Measurements from ENCODE around the gene EDA.
"Not testable (repeated sequence)": the region's sequence is repeated elsewhere in the genome, so short reads cannot be mapped to it uniquely, and the experiment has no call there.

Gene EDA

DNA sequence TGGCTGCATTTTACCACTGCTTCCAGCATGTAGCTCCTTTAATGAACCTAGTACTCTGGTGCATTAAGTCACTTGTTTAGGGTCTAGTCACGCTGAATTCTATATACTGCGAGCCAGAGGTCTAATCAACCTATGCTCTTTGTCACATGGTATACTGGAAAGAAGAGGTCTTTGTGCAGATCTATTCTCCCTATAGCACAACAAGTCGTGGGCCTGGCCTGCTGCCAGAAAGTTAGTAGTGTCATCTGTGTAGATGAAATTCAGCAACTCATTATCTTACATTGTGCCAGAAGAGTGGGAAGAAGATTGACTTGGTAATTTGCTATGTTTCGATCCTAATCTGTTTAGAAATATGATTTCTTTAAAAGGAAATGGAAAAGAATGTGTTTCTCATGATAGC is 353.0 kb downstream of the EDA start:
- ATAC-seq: no peak
- Mint-ChIP-seq H3K4me1 (no peaks in the 10 kb centered on the region), H3K9me3 (no peaks in the 10 kb centered on the region), H3K4me3 (no peak overlapping the region), H3K27ac (no peak overlapping the region), H3K36me3 (no peaks in the 10 kb centered on the region)
- DNase-seq (ENCODE audit: low spot score in 2 of 2): no peak

DNA sequence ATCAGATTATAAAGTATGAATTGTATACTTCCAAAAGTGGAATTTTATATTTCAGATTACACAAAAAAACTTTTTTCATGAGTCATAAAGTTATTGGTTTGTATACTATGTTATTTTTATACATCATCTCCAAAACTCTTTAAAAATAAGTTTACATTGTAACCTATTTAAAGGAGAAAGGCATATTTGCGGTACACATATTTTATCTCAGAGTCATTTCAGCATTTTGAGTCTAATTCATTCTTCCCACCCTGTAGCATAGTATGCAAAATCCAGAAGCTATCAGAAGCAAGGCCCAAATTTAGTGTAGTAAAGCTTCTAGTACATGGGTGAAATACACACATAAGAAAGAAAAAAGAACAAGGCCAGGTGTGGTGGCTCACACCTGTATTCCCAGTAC is 353.5 kb downstream of the EDA start:
- no peak for ATAC-seq

DNA sequence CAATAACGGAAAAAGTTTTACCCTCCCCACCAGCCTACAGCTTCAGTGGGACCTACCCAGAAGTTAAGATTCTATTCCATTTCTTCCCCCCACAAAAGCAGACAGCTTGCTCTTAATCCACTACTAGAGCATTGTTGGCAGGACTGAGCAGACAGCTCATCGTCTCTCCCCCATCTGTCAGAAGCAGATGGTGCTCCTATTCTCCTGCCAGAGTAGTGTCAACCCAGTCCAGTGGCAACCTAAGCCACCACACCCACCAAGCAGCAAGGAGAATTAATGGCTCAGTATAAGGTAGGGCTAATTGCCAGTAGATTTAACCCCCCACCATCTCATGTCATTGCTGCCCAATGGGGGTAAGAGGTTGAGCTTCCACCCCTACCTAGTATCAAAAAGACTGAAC is 371.8 kb downstream of the EDA start:
- ATAC-seq (no peak), DNase-seq (ENCODE audit: low spot score in 2 of 2) (no peak)
- Mint-ChIP-seq H3K4me3 (no peak overlapping the region), H3K36me3 (no peaks in the 10 kb centered on the region), H3K4me1 (no peaks in the 10 kb centered on the region), H3K9me3 (no peaks in the 10 kb centered on the region), H3K27ac (no peak overlapping the region)

More for the DNA sequence above, 353.5 kb downstream of the EDA start:
- DNase-seq (ENCODE audit: low spot score in 2 of 2): no peak
- no peak overlapping the region for H3K27ac Mint-ChIP-seq
- no peaks in the 10 kb centered on the region for H3K36me3 Mint-ChIP-seq
- no peaks in the 10 kb centered on the region for H3K9me3 Mint-ChIP-seq
- no peaks in the 10 kb centered on the region for H3K4me1 Mint-ChIP-seq
- H3K4me3 Mint-ChIP-seq: no peak overlapping the region

DNA sequence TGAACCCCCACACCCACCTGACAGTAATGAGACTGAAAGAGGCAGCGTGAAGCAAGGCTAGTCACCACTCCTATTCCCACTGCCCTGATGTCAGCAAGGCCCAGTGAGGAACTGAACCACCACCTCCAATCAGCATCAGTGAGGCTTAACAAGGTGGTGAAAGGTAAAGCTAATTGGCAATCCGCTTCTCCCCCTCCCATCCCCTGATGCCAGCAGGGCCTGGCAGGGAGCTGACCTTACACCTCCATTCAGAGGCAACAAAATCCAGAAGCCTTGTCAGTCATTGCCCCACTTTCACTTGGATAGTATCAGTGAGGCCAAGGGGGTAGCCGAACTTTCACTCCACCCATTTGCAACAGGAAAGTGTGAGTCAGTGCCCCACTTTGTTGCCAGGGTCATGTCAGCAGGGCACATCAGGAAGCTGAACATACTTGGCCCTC is 373.1 kb downstream of the EDA start:
- Mint-ChIP-seq H3K4me3 (no peak overlapping the region), H3K4me1 (no peaks in the 10 kb centered on the region), H3K36me3 (no peaks in the 10 kb centered on the region), H3K27ac (no peak overlapping the region), H3K9me3 (no peaks in the 10 kb centered on the region)
- DNase-seq (ENCODE audit: low spot score in 2 of 2): no peak
- ATAC-seq: peak; percentile 80

DNA sequence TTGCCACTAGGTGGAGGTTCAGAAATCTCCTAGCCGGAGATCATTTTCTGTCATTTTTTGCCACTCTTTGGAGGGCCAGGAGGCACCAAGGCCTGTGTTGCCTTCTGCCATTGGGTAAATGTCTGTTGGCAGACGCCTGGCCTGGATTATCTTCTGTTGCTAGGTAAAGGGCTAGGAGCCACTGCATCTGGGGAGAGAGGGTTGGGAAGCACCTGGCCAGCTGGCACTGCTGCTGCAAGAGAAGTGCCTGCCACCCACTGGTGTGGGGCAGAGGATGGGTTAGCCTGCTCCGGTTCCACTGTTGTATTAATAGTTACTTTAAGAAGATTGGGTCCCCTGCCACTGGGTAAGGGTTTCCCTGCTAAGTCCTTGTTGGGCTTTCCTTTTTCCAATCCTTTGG is 375.8 kb downstream of the EDA start:
- no peak for ATAC-seq
- Mint-ChIP-seq H3K36me3 (no peaks in the 10 kb centered on the region), H3K9me3 (no peaks in the 10 kb centered on the region), H3K27ac (no peak overlapping the region), H3K4me3 (no peak overlapping the region), H3K4me1 (no peaks in the 10 kb centered on the region)
- DNase-seq (ENCODE audit: low spot score in 2 of 2): no peak

DNA sequence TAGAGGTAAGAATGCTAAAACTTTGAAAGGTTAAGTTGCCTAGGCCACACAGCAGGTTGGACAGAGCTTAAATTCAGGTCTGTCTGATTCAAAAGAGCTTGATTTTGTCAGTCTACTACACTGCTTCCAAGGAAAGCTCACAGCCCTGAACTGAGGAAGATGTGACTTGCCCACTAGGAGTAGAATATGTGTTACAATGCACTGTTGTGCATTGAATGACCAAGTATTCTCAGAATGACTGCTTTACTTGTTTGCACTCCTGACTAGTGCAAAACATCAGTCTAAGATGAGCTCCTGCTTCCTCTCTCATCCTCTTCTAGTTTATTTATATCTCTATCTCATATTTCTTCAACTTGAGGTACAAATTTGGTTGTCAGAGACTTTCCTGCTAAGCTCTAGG is 377.6 kb downstream of the EDA start:
- H3K36me3 Mint-ChIP-seq: no peaks in the 10 kb centered on the region
- H3K9me3 Mint-ChIP-seq: no peaks in the 10 kb centered on the region
- no peaks in the 10 kb centered on the region for H3K4me1 Mint-ChIP-seq
- no peak overlapping the region for H3K27ac Mint-ChIP-seq
- ATAC-seq (peak; percentile 63), DNase-seq (ENCODE audit: low spot score in 2 of 2) (no peak)
- H3K4me3 Mint-ChIP-seq: no peak overlapping the region

DNA sequence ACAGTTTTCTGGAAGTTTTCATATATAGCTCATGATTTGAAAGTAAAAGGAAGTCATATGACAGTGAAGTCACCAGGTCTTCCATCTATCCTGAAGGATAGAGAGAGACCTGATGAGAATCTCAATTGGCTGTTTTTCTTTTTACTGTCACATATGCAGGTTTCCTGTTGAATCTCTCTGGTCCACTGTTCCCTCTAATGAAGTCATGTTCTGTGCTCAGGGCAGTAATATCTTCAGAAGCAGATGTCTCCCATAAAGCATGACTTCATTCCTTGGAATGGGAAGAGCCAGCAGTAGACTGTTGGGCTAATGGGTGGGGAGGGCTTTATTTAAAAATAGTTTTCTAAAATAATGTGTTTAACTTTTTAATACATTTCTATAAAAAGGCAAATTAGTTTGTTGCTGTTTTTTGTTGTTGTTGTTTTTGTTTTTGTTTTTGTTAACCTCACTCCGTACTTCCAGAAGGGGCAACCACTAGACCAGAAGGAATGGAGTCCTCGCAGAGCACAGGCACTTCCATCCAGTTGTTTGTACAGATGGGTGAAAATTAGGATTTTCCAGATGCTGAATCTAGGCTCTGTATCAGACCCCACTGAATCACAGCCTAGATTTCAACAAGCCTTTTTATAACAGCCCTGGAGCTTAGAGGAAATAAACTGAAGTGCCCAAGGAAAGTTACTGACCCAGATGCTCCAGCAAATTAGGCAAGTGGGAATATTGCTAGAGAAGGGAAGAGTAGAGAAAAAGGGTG is 379.6 kb downstream of the EDA start:
- H3K4me3 Mint-ChIP-seq: no peak overlapping the region
- no peaks in the 10 kb centered on the region for H3K36me3 Mint-ChIP-seq
- DNase-seq (ENCODE audit: low spot score in 2 of 2): no peak
- no peaks in the 10 kb centered on the region for H3K4me1 Mint-ChIP-seq
- peaks cover 4% of the 10 kb centered on the region for H3K9me3 Mint-ChIP-seq
- H3K27ac Mint-ChIP-seq: no peak overlapping the region
- ATAC-seq: no peak

DNA sequence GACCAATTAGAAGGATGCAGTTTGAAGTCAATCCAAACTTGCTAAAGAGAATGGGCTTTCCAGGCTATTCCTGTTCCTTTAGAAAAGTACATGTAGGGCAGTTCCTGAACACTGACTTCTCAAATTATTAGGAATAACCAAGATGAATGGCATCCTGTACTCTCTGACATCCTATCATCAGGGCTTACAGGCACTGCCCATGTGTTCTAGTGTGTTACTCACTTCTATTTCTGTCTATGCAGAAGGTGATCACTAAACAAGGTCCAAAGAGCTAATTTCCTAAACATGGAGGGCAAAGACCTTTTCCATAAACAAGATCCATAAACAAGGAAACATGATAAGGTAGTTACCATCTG is 380.2 kb downstream of the EDA start:
- DNase-seq (ENCODE audit: low spot score in 2 of 2) (no peak), ATAC-seq (no peak)
- Mint-ChIP-seq H3K36me3 (no peaks in the 10 kb centered on the region), H3K27ac (no peak overlapping the region), H3K4me3 (no peak overlapping the region), H3K9me3 (peaks cover 4% of the 10 kb centered on the region), H3K4me1 (no peaks in the 10 kb centered on the region)

DNA sequence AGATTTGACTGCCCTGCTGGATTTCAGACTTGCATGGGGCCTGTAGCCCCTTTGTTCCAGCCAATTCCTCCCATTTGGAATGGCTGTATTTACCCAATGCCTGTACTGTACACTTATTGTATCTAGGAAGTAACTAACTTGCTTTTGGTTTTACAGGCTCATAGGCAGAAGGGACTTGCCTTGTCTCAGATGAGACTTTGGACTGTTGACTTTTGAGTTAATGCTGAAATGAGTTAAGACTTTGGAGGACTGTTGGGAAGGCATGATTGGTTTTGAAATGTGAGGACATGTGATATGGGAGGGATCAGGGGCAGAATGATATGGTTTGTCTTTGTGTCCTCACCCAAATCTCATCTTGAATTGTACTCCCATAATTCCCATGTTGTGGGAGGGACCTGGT is 382.4 kb downstream of the EDA start:
- H3K36me3 Mint-ChIP-seq; H3K4me1 Mint-ChIP-seq; H3K4me3 Mint-ChIP-seq; DNase-seq (ENCODE audit: low spot score in 2 of 2); H3K27ac Mint-ChIP-seq; H3K9me3 Mint-ChIP-seq; ATAC-seq: not testable (repeated sequence)

DNA sequence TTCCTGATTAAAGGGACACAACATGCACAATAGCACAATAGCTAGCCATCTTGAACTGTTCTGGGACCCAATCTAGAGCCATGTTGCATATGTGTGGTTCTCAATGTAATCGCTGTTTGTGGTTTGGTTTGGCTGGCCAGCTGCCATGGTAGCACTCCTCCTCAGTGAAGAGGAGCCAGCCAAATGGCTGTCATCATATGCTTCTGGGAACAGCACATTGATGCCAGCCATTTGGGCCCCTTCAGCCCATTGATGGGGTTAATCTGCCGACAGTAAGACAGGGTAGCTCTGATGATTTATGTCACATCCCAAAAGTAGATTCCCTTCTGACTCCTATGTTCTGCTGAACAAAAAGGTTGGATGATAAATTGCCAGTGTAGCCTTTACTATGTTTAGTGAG is 385.4 kb downstream of the EDA start:
- H3K27ac Mint-ChIP-seq: no peak overlapping the region
- no peak for DNase-seq (ENCODE audit: low spot score in 2 of 2)
- no peaks in the 10 kb centered on the region for H3K36me3 Mint-ChIP-seq
- no peaks in the 10 kb centered on the region for H3K4me1 Mint-ChIP-seq
- H3K4me3 Mint-ChIP-seq: no peak overlapping the region
- H3K9me3 Mint-ChIP-seq: peaks cover 4% of the 10 kb centered on the region
- ATAC-seq: no peak

DNA sequence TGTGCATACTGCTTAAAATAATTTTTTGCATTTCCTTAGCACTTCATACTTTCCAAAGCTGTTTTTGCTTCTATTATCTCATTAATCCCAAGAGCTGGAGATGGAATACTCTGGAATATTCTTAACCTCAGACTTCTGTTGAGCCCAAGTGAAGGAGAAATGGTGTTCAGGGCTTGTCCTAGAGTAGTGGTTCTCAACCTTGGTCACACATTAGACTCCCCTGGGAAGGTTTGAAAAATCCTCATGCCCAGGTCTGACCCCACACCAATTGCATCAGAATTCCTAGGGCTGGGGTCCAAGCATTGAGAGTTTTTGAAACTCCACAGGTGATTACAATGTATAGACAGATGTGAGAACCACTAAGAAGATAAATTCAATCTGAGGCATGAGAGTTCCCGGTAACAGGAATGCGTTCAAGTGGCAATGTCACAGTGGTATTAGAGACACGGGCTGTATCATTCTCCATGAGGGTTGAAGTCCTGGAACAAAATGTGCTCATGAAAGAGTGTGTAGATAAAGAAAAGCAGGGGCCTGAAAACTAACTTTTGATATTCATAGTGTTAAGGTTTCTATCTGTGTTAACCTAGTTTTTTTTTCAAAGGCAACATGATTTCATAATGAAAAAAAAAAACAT is 385.9 kb downstream of the EDA start:
- Mint-ChIP-seq H3K4me3 (no peak overlapping the region), H3K4me1 (no peaks in the 10 kb centered on the region), H3K36me3 (no peaks in the 10 kb centered on the region), H3K27ac (no peak overlapping the region), H3K9me3 (peaks cover 4% of the 10 kb centered on the region)
- no peak for ATAC-seq
- DNase-seq (ENCODE audit: low spot score in 2 of 2): no peak

DNA sequence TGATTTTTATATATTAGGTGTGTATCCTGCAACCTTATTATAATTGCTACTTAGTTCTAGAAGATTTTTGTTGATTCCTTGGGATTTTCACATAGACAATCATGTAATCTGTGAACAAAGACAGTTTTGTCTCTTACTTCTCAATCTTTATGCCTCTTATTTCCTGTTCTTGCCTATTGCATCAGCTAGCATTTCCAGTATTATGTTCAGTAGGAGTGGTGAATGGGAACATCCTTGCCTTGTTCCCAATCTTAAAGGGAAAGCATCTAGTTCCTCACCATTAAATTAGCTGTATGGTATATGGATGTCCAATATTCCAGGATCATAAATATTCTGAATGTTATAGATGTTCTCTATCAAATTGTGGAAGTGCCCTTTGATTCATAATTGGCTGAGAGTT is 392.0 kb downstream of the EDA start:
- DNase-seq (ENCODE audit: low spot score in 2 of 2) (no peak), ATAC-seq (no peak)
- Mint-ChIP-seq H3K4me1 (no peaks in the 10 kb centered on the region), H3K36me3 (no peaks in the 10 kb centered on the region), H3K27ac (no peak overlapping the region), H3K9me3 (no peaks in the 10 kb centered on the region), H3K4me3 (no peak overlapping the region)

DNA sequence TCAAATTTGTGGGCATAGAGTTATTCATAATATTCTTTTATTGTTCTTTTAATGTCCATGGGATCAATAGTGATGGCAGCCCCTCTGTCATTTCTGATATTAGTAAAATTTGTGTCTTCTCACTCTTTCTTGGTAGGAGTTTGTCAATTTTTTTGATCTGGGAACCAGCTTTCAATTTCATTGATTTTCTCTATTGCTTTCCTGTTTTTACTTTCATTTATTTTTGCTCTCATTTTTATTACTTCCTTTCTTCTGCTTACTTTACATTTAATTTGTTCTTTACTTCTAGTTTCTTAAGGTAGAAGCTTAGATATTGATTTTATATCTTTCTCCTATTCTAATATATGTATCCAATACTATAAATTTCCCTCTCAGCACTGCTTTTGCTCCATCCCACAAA is 393.1 kb downstream of the EDA start:
- no peak for ATAC-seq
- Mint-ChIP-seq H3K36me3 (no peaks in the 10 kb centered on the region), H3K9me3 (no peaks in the 10 kb centered on the region), H3K4me3 (no peak overlapping the region), H3K4me1 (no peaks in the 10 kb centered on the region), H3K27ac (no peak overlapping the region)
- DNase-seq (ENCODE audit: low spot score in 2 of 2): no peak

DNA sequence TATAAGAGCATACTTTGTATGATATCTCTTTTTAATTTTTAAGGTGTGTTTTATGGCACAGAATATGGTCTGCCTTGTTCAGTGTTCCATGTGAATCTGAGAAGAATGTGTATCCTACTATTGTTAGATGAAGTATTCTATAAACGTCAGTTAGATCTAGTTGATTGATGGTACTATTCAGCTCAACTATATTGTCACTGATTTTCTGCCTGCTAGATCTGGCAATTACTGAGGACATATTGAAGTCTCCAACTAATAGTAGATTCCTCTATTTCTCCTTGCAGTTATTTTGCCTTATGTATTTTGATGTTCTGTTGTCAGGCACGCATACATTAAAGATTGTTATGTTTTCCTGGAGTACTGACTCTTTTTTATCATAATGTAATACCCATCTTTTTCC is 394.1 kb downstream of the EDA start:
- Mint-ChIP-seq H3K36me3 (no peaks in the 10 kb centered on the region), H3K4me3 (no peak overlapping the region), H3K27ac (no peak overlapping the region), H3K9me3 (no peaks in the 10 kb centered on the region), H3K4me1 (no peaks in the 10 kb centered on the region)
- ATAC-seq (no peak), DNase-seq (ENCODE audit: low spot score in 2 of 2) (no peak)

DNA sequence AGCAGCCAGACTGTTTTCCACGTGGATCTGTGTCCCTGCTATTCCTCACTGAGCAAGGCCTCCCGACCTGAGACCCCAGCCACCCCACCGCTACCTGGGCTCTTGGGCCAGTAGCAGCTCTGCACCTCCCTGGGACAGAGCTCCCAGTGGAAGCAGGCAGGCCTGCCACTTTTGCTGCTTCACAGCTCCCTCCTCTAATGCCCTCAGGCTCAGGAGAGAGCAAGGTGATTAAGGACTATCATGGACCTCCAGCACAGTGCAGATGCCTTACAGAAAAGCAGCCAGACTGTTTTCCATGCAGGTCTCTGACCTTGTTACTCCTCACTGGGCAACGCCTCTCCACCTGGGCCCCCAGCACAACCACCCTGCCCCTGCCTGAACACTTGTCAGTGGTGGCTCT is 396.8 kb downstream of the EDA start:
- H3K4me3 Mint-ChIP-seq: no peak overlapping the region
- no peaks in the 10 kb centered on the region for H3K9me3 Mint-ChIP-seq
- H3K36me3 Mint-ChIP-seq: no peaks in the 10 kb centered on the region
- peaks cover 12% of the 10 kb centered on the region for H3K4me1 Mint-ChIP-seq
- DNase-seq (ENCODE audit: low spot score in 2 of 2) (no peak), ATAC-seq (no peak)
- no peak overlapping the region for H3K27ac Mint-ChIP-seq

DNA sequence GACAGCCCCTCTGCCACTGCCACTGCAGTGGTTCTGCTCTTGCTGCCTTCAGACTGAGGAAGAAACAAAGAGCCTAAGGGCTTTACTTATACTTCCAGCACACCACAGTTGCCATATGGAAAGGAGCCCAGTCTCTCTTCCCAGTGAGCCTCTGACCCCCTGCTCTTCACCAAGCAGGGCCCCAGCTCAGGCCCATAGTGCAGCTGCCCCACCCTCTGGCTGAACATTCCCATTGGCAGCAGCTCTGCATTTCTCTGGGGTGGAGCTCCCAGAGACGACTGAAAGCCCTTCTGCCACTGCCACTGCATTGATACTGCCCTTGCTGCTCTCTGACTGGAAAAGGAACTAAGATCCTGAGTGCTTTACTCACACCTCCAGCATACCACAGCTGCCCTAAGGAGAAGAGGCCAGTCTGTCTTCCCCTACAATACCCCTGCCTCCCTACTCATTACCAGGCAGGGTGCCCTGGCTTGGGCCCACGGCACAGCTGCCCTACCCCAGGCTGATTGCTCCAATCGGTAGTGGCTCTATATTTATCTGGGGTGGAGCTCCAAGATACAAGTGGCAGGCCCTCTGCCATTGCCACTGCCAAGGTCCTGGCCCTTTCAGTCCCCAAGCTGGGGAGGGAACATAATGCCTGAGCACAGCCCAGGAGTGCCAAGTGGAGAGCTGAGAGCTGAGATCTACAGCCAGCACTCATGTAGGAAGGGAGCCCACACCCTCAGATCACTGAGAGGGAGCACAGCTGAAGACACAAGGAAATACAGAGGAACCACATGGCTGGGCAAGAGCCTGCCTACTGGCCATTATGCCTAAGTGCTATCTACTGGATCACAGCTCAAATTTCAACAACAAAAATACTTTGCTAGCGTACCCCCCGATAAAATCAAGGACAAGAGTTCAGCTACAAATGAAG is 397.8 kb downstream of the EDA start:
- Mint-ChIP-seq H3K36me3 (no peaks in the 10 kb centered on the region), H3K27ac (no peak overlapping the region), H3K4me1 (peaks cover 12% of the 10 kb centered on the region), H3K4me3 (no peak overlapping the region), H3K9me3 (no peaks in the 10 kb centered on the region)
- DNase-seq (ENCODE audit: low spot score in 2 of 2) (no peak), ATAC-seq (no peak)
